Measurements from ENCODE around the gene PITPNM1. TPM values are rescaled to one million over a fixed set of nuclear protein-coding genes. Genes with fewer than 3 reads are reported as not detected.

The PITPNM1 gene
- total RNA-seq, 1 donor from 2014 or later = 80.0 TPM

DNA sequence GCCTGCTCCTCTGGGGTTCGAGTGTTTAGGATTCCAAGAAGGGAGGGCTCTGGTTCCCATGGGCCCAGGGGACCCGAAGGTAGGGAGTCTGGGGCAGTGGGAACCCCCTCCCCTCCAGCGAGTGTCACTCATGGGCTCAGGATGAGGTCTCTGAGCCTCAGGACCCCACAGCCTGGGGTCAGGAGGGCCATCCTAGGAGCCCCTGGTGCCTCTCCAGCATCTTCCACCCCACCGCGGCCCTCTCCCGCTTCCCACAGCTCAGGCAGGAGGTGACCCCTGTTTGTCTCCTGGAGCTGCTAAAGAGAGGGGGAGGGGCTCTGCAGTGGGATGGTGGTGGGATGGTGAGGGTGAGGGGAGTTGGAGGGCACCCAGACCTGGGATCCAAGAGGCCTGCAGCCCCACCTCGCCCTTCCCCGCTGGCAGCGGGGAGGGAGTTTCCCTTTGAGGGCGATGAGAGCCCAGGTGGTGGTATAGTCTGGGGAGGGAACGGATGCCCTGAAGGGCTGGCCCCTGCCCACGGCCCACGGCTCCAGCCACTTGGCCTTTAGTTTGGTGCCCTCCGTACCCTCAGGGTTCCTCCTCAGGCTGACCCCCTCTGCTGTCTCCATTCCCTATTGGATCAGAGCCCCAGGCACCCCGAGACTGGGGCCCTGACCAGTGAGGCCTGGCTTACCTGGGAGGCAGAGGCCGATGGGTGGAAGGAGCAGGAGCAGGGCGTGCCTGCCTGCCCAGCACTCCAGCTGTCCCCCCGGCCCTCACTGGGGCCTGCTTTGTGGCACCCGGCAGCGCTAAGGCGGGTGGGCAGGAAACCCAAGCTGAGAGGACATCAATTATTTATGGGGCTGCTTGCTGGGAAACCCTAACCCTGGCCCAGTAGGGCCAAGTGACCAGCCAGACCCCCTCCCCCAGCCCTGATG, 51.1 kb downstream of the PITPNM1 start:
- intact Hi-C loops (cut with DNase I) = no loop called here
- ATAC-seq (no peak), DNase-seq (ENCODE audit: low spot score) (no peak)

DNA sequence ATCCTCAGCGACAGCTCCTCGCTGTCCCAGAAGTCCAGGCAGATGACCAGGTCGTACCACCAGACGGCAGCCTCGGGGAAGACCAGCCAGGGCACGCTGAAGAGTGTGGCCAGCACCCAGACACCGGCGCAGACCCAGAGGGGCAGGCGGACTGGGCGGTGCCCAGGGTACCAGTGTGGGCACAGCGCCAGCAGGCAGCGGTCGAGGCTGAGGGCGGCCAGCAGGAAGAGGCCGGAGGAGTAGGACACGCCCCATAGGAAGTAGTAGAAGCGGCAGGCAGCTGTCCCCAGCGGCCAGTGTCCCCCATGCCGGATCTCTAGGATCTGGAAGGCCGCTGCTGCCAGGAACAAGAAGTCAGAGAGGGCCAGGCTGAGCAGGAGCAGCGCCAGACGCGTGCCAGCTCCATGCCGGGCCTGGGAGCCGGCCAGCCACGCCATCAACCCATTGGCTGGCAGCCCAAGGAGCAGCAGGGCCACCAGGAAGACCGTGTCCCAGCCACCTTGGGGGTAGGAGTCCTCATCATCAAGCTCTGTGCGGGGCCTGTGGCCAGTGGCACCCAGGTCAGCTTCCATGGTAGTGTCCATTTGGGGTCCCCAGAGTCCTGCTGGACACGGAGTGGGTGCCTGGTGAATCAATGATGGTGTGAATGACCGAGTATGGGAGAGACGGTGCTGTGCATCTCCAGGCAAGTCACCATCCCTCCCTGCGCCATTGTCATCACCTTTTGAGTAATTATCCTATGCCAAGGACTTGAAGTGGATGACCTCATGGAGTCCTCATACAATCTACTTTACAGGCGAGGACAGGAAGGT, 52.8 kb downstream of the PITPNM1 start, which contains the start of gene GPR152:
GPR152 (minus strand) TSS at position 589 of the 812 bp plus-strand sequence; CDS start at position 584, 5 bp downstream.
- DNase-seq (ENCODE audit: low spot score) (no peak), ATAC-seq (peak; percentile 24)
- intact Hi-C loops (cut with DNase I) = no loop called here

DNA sequence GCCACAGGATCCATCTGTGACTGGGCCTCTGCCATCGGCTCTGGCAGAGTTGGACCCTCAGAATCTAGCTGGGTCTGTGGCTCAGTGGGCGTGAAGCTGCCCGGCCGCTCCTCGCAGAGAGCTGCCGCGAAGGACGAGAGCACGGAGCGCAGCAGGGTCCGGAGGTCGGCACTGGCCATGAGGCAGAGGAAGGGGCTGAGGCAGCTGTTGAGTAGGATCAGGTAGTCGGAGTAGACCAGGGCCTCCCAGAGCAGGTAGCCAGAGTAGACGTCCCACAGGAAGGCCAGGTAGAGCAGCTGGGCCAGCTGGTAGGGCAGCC, 53.5 kb downstream of the PITPNM1 start:
- intact Hi-C loops (cut with DNase I) = no loop called here

DNA sequence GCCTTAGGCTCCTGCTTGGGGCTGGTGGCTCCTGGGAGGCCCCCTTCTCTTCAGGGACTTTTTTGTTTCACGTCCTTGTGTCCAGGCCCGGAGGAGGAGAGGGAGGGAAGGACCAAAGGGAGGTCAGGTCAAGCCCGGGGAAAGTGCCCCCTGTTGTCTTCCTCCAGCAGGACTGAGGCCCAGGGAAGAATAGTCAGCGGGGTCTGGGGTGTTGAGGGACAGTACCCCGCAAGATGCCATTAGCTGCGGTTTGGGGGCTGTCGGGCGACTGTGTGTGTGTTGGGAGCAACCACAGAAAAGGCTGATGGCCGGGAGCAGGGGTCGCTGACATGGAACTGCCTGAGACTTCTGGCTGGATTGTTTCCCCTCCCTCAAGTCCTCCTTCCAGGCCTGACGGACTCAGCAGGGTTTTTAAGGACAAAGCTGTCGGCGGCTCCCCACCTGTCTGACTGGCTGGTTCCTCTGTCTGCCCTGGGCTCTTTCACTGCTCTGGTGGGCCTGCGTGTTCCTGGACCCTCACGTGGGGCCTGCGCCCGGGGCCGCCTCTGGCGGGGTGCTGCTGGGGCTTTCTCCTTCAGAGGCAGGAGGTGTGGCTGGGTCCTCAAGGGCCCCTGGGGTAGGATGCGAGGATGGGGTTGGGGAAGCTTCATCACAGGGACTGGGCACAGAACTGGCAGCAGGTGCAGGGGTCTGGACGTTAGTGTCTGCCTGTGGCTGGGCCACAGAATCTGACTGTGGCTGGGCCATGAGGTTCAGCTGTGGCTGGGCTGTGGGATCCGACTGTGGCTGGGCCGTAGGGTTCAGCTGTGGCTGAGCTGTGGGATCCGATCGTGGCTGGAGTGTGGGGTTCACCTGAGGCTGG, 54.1 kb downstream of the PITPNM1 start:
- no peak for DNase-seq (ENCODE audit: low spot score)
- intact Hi-C loops (cut with DNase I) = no loop called here
- ATAC-seq = no peak

More for the DNA sequence above, 53.5 kb downstream of the PITPNM1 start:
- ATAC-seq (no peak), DNase-seq (ENCODE audit: low spot score) (no peak)

DNA sequence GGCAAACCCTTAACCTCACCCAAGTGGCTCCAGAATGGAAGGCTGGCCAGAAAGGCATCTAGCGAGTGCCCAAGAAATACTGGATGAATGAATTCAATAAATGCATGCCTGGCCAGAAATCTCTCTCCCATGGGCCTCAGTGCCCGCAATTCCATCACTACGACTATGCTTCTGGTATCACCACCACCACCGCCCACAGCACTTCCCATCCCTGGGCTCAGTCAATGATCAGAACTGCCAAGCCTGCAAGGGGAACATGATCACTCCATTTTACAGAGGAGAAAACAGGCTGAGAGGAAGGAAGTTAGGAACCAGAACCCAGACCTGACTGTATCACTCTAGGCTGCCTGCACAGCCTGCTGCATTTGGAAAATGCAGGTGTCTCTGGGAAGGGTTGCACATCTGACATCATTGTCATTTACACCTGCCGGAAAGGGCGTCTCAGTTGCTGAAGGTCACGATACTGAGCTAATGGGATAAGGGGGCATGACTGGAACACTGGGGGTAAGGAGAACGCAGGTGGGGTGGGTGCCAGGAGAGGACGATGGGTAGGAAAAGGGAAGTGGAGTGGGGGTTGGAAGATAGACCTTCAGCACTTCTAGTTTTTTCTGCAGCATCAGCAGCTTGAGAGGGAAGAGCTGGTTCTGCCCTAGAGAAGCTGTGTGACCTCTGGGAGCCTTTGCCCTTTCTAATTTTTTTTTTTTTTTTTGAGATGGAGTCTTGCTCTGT, 55.9 kb downstream of the PITPNM1 start:
- ATAC-seq = peak; percentile 51
- intact Hi-C loops (cut with DNase I) = no loop called here
- DNase-seq (ENCODE audit: low spot score) = no peak

DNA sequence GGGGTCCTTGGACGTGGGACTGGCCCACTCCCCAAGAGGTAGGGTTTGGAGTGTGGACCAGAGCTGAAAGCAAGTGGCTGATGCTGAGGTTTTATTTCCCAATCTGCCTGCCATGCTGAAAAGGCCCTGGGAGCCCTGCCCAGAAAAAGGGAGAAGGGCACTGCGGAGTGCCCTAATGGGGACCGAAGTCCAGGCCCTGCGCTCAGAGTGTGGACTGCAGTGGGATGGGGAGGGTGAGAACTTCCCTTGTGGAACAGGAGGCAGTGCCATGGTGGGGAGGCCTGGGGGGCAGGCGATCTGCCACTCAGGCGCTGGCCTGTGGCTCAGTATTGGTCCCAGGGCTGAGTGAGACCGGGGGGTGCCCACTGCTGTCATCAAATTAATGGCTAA, 56.9 kb downstream of the PITPNM1 start:
- intact Hi-C loops (cut with DNase I) = no loop called here
- no peak for DNase-seq (ENCODE audit: low spot score)
- ATAC-seq = no peak

DNA sequence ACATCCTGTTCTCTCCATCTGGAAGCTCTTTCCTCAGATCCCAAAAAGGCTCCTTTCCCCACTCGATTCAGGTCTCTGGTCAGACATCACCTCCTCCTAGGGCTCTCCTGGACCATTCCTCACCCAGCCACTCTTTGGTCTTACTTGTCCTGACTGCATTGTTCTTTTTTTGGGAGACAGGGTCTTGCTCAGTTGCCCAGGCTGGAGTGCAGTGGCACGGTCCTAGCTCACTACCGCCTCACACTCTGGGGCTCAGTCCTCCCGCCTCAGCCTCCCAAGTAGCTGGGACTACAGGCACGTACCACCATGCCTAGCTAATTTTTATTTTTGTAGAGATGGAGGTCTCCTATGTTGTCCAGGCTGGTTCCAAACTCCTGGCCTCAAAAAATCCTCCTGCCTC, 59.6 kb downstream of the PITPNM1 start:
- intact Hi-C loops (cut with DNase I) = no loop called here
- DNase-seq (ENCODE audit: low spot score) (no peak), ATAC-seq (no peak)

DNA sequence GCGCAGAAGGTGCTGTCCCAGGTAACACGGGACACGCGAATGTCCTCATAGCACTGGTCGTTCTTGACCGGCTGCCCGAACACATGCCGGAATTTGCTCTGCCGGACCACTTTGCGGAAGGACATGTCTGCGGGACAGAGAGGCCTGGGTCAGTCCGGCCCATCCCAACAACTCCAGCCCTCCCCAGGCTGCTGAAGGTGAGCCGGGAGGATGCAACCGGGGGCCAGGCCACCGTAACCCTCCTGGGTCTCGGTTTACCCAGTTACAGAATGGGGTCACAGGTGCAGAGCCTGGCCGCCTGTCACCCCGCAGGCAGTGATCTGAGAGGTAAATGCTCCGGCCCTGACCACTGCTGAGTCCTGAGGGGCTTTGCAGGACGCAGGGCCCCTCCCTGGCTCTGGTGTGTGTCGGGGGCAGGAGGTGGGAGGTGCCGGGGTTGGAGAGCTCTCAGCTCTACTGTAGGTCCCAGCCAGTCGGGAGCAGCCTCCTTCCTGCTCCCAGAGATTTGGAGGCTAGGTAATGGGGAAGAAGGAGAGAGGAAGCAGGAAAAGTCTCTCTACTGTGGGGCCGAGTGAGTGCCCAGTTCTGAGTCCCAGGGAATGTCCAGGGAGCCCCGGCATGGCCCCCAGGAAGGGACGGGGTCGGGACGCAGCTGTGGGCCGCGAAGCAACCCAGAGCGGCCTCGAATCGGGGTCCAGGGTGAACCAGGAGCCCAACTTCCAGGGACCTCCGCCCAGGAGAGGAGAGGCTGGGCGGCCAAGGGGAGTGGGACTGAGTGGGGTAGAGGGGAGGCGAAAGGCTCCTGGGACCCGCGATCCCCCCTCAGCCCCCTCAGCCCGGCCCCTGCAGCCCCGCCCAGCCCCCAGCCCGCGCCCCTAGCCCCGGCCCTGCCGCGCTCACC, 62.4 kb downstream of the PITPNM1 start:
- no peak for ATAC-seq
- intact Hi-C loops (cut with DNase I) = no loop called here

More for the DNA sequence above, 62.4 kb downstream of the PITPNM1 start:
- no peak for DNase-seq (ENCODE audit: low spot score)

Small RNA genes within 50 kb of the gene (microRNA-seq; reads per million reads assigned to microRNA genes)
- gene MIR6752 = not detected

Other genes starting within 250 kb of the PITPNM1 start
- gene GRK2, start 238.9 kb downstream of the PITPNM1 start, total RNA-seq = 61.7 TPM
- 69.7 TPM for gene ANKRD13D, start 216.1 kb downstream of the PITPNM1 start, total RNA-seq
- 40.7 TPM for gene SSH3, start 201.8 kb downstream of the PITPNM1 start, total RNA-seq
- gene POLD4, start 151.8 kb downstream of the PITPNM1 start, total RNA-seq = 43.5 TPM
- 7.5 TPM for gene CLCF1, start 131.8 kb downstream of the PITPNM1 start, total RNA-seq
- gene RAD9A, start 113.4 kb downstream of the PITPNM1 start, total RNA-seq = 23.8 TPM
- gene PPP1CA, start 103.5 kb downstream of the PITPNM1 start, total RNA-seq = 56.2 TPM
- gene TBC1D10C, start 101.3 kb downstream of the PITPNM1 start, total RNA-seq = 7.4 TPM
- gene CARNS1, start 89.7 kb downstream of the PITPNM1 start, total RNA-seq = 8.4 TPM
- gene RPS6KB2, start 76.9 kb downstream of the PITPNM1 start, total RNA-seq = 30.8 TPM
- 4.2 TPM for gene PTPRCAP, start 67.7 kb downstream of the PITPNM1 start, total RNA-seq
- 59.8 TPM for gene CORO1B, start 61.9 kb downstream of the PITPNM1 start, total RNA-seq
- not detected for gene GPR152, start 52.6 kb downstream of the PITPNM1 start, total RNA-seq
- gene CABP4, start 50.0 kb downstream of the PITPNM1 start, total RNA-seq = 2.5 TPM
- gene TMEM134, start 36.1 kb downstream of the PITPNM1 start, total RNA-seq = 49.9 TPM
- gene AIP, start 22.3 kb downstream of the PITPNM1 start, total RNA-seq = 72.0 TPM
- gene CDK2AP2, start 2.8 kb upstream of the PITPNM1 start, total RNA-seq = 73.6 TPM
- not detected for gene CABP2, start 18.1 kb upstream of the PITPNM1 start, total RNA-seq
- gene GSTP1, start 78.4 kb upstream of the PITPNM1 start, total RNA-seq = 329 TPM
- gene NDUFV1, start 101.6 kb upstream of the PITPNM1 start, total RNA-seq = 126 TPM
- 7.8 TPM for gene NUDT8, start 124.6 kb upstream of the PITPNM1 start, total RNA-seq
- not detected for gene TBX10, start 134.4 kb upstream of the PITPNM1 start, total RNA-seq
- gene ACY3, start 145.4 kb upstream of the PITPNM1 start, total RNA-seq = 0.45 TPM
- gene ALDH3B2, start 169.3 kb upstream of the PITPNM1 start, total RNA-seq = not detected

All from sciatic nerve (tissue), 2 donors.